DND-41 (cell line): ENCODE data around the gene PRIMA1.

ENCODE experiments used
- EZH2 ChIP-seq: IDR thresholded peaks from 3 replicates; pipeline ENCODE4 v1.6.1; 2012; ENCODE audit warnings: borderline replicate concordance, low read depth, mild to moderate bottlenecking, moderate library complexity, low read length, inconsistent platforms; ENCODE audit not compliant: severe bottlenecking
- TF ChIP-seq, protein P1 (sequence below): IDR thresholded peaks from 2 replicates; pipeline ENCODE4 v1.5.1; 2012; ENCODE audit warnings: borderline replicate concordance, low read length, moderate library complexity, mild to moderate bottlenecking; ENCODE audit not compliant: poor library complexity, severe bottlenecking; ENCODE audit errors: extremely low read depth

- TF ChIP-seq, protein P1, sequence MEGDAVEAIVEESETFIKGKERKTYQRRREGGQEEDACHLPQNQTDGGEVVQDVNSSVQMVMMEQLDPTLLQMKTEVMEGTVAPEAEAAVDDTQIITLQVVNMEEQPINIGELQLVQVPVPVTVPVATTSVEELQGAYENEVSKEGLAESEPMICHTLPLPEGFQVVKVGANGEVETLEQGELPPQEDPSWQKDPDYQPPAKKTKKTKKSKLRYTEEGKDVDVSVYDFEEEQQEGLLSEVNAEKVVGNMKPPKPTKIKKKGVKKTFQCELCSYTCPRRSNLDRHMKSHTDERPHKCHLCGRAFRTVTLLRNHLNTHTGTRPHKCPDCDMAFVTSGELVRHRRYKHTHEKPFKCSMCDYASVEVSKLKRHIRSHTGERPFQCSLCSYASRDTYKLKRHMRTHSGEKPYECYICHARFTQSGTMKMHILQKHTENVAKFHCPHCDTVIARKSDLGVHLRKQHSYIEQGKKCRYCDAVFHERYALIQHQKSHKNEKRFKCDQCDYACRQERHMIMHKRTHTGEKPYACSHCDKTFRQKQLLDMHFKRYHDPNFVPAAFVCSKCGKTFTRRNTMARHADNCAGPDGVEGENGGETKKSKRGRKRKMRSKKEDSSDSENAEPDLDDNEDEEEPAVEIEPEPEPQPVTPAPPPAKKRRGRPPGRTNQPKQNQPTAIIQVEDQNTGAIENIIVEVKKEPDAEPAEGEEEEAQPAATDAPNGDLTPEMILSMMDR, result no peak
- TF ChIP-seq EZH2, result no peak
Measured at GRCh38 chr14:93765155-93765554, 23.1 kb downstream of the PRIMA1 start.
